ENCODE results near the gene ACP6. TPM values are rescaled to one million over a fixed set of nuclear protein-coding genes. Genes with fewer than 3 reads are reported as not detected.
"Not testable (repeated sequence)": the region's sequence is repeated elsewhere in the genome, so short reads cannot be mapped to it uniquely, and the experiment has no call there.

Gene ACP6
- total RNA-seq, 1 experiment from 2014 or later = 25.2 TPM

GRCh38 chr1:147626739-147627138, 43.6 kb downstream of the ACP6 start:
- in situ Hi-C loops (cut with HindIII; ENCODE audit: low sequenced_read_pairs) = loop anchor here (25.0 kb wide), 1 partner anchor 114 kb away; no protein-coding TSS in a partner anchor
- no peak for DNase-seq (ENCODE audit: low spot score)

- in situ Hi-C loops (cut with HindIII; ENCODE audit: low sequenced_read_pairs) = loop anchor here (25.0 kb wide), 1 partner anchor 114 kb away; no protein-coding TSS in a partner anchor
- DNase-seq (ENCODE audit: low spot score) = no peak
Measured at GRCh38 chr1:147626291-147626690, 44.0 kb downstream of the ACP6 start.

GRCh38 chr1:147625362-147625995, 44.8 kb downstream of the ACP6 start:
- in situ Hi-C loops (cut with HindIII; ENCODE audit: low sequenced_read_pairs) = loop anchor here (25.0 kb wide), 1 partner anchor 113 kb away; no protein-coding TSS in a partner anchor
- peak; percentile 69 for DNase-seq (ENCODE audit: low spot score)

- DNase-seq (ENCODE audit: low spot score) = no peak
- in situ Hi-C loops (cut with HindIII; ENCODE audit: low sequenced_read_pairs) = no loop called here
Measured at GRCh38 chr1:147624529-147624928, 45.8 kb downstream of the ACP6 start.

- in situ Hi-C loops (cut with HindIII; ENCODE audit: low sequenced_read_pairs) = no loop called here
- no peak for DNase-seq (ENCODE audit: low spot score)
Measured at GRCh38 chr1:147624011-147624410, 46.3 kb downstream of the ACP6 start.

- in situ Hi-C loops (cut with HindIII; ENCODE audit: low sequenced_read_pairs) = no loop called here
- no peak for DNase-seq (ENCODE audit: low spot score)
Measured at GRCh38 chr1:147622731-147623130, 47.6 kb downstream of the ACP6 start.

- in situ Hi-C loops (cut with HindIII; ENCODE audit: low sequenced_read_pairs) = no loop called here
- DNase-seq (ENCODE audit: low spot score) = no peak
Measured at GRCh38 chr1:147620543-147620942, 49.8 kb downstream of the ACP6 start.

GRCh38 chr1:147619741-147620140, 50.6 kb downstream of the ACP6 start:
- in situ Hi-C loops (cut with HindIII; ENCODE audit: low sequenced_read_pairs) = no loop called here
- peak; percentile 57 for DNase-seq (ENCODE audit: low spot score)

- no peak for DNase-seq (ENCODE audit: low spot score)
- in situ Hi-C loops (cut with HindIII; ENCODE audit: low sequenced_read_pairs) = no loop called here
Measured at GRCh38 chr1:147618771-147619170, 51.6 kb downstream of the ACP6 start.

GRCh38 chr1:147618077-147618569, 52.2 kb downstream of the ACP6 start:
- no peak for DNase-seq (ENCODE audit: low spot score)
- in situ Hi-C loops (cut with HindIII; ENCODE audit: low sequenced_read_pairs) = no loop called here

GRCh38 chr1:147614966-147615365, 55.4 kb downstream of the ACP6 start:
- in situ Hi-C loops (cut with HindIII; ENCODE audit: low sequenced_read_pairs) = not testable (repeated sequence)

GRCh38 chr1:147613506-147613905, 56.8 kb downstream of the ACP6 start:
- in situ Hi-C loops (cut with HindIII; ENCODE audit: low sequenced_read_pairs) = no loop called here
- no peak for DNase-seq (ENCODE audit: low spot score)

More at GRCh38 chr1:147614966-147615365, 55.4 kb downstream of the ACP6 start:
- DNase-seq (ENCODE audit: low spot score) = not testable (repeated sequence)

- in situ Hi-C loops (cut with HindIII; ENCODE audit: low sequenced_read_pairs) = no loop called here
- no peak for DNase-seq (ENCODE audit: low spot score)
Measured at GRCh38 chr1:147612366-147612765, 58.0 kb downstream of the ACP6 start.

- DNase-seq (ENCODE audit: low spot score) = no peak
- in situ Hi-C loops (cut with HindIII; ENCODE audit: low sequenced_read_pairs) = no loop called here
Measured at GRCh38 chr1:147611586-147611985, 58.7 kb downstream of the ACP6 start.

- DNase-seq (ENCODE audit: low spot score) = no peak
- in situ Hi-C loops (cut with HindIII; ENCODE audit: low sequenced_read_pairs) = no loop called here
Measured at GRCh38 chr1:147611021-147611426, 59.3 kb downstream of the ACP6 start.

GRCh38 chr1:147609358-147609757, 61.0 kb downstream of the ACP6 start:
- in situ Hi-C loops (cut with HindIII; ENCODE audit: low sequenced_read_pairs) = no loop called here
- DNase-seq (ENCODE audit: low spot score) = no peak

GRCh38 chr1:147608596-147608995, 61.7 kb downstream of the ACP6 start:
- DNase-seq (ENCODE audit: low spot score) = no peak
- in situ Hi-C loops (cut with HindIII; ENCODE audit: low sequenced_read_pairs) = no loop called here

GRCh38 chr1:147605591-147605990, 64.7 kb downstream of the ACP6 start:
- no peak for DNase-seq (ENCODE audit: low spot score)
- in situ Hi-C loops (cut with HindIII; ENCODE audit: low sequenced_read_pairs) = no loop called here

- in situ Hi-C loops (cut with HindIII; ENCODE audit: low sequenced_read_pairs) = no loop called here
- no peak for DNase-seq (ENCODE audit: low spot score)
Measured at GRCh38 chr1:147603986-147604385, 66.3 kb downstream of the ACP6 start.

GRCh38 chr1:147600119-147601111, 69.9 kb downstream of the ACP6 start:
- in situ Hi-C loops (cut with HindIII; ENCODE audit: low sequenced_read_pairs) = no loop called here
- DNase-seq (ENCODE audit: low spot score) = no peak
